HG02870 (cell line): ENCODE results near the gene UGT2B10.

Source experiments
- ATAC-seq: cut with Tn5 transposase; IDR thresholded peaks from one replicate; pipeline ENCODE4 v1.9.1; 2021; ENCODE audit warnings: mild to moderate bottlenecking, moderate library complexity; ENCODE audit not compliant: unreplicated experiment

The UGT2B10 gene

DNA sequence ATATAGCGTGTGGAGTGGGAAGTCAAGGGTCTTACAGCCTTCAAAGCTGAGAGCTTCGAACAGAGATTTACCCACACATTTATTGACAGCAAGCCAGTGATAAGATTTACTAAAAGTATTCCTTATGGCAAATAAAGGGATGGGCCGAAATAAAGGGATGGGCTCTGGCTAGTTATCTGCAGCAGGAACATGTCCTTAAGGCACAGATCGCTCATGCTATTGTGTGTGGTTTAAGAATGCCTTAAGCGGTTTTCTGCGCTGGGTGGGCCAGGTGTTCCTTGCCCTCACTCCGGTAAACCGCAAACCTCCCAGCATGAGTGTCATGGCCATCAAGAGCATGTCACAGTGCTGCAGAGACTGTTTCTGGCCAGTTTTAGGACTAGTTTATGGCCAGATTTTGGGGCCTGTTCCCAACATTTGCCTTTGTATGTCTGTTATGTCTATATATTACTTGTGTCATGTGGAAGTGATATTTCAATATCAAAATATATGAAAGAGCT lies 53.5 kb downstream of the UGT2B10 start:
- no peak for ATAC-seq

DNA sequence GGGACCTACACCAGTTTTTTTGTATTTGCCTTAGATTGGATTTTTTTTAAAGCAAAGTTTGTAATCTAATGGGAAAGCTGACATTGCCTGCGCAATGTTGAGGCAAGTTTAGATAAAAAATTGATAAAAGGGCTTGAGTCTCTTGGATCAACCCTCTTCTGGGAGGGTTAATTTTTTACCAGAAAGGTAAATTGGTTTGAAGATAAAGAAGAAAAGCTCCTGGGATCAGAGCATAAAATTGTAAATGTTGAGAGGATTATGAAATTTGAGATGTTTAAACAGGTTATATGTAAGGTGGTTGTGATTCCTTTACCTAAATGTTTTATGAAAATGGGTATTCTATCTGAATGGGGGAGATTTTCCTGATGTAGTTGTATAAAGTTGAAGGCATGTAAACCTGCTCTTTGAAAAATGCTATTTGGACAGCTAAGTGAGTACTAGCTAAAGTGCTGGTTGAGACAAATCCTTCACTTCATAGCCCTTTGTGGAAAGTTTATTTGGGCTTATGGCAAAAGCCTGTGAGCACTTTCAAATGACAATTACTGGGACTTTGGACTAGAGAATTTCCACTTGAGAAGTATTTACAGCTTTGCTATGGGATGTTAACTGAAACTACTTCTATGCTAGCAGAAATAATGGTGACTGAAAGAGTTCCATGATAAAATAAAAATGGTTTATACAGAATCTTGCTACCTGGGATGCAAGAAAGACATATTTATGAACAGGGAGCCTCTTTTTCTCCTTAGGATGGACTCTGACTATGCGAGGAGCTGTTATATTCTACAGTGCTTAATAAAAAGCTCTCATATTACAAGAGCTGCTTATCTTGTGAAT lies 56.2 kb downstream of the UGT2B10 start:
- ATAC-seq, result no peak

DNA sequence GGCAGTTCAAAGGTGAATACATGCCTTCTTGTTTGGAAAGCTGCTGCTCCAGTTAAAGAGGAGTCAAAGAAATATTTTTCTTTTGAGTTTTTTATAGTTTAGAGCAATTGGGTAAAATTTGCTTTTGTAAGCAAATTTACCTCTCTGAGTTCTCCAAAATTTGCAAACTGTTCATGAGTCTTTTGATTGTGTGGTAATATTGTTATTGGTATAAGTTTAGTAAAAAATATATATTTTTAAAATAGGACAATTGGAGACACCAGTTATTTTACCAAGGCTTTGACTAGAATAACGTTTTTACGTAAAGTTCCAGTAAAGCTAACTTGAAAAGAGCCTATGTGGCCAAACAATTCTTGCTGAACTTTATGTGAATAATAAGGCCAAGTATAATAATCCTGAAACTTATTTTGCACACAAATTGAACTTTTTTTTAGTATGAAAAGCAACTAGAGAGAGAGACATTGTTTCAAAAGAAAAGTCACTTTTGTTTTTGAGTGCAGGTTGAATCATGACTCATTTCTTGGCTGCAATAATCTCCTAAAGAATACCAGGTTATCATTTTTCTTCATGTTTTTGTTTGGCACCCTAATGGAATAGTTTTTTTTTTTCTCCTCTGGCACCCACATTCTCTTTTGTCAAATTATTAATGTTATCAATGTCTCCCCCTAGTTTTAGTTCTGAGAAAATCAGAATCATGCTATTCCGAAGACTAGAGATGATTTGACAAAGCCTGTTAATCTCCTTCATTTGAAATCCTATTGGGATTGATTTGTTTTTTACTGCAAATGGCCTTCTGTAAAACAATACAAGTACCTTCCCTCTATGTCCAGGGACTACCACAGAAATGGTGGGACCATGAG lies 57.1 kb downstream of the UGT2B10 start:
- ATAC-seq, result no peak

DNA sequence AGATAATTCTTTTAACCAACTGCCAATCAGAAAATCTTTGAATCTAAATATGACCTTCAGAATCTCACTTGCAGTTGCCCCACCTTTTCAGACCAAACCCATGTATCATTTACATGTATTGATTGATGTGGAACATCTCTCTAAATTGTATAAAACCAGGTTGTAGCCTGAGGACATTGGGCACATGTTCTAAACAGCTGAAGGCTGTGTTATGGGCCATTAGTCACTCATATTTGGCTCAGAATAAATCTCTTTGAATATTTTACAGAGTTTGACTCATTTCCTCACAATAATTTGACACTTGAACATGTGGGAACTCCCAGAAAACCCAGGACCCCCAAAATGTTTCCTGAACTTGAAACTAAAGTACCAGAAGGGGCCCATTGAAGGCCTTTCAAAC lies 58.7 kb downstream of the UGT2B10 start:
- ATAC-seq, result no peak

DNA sequence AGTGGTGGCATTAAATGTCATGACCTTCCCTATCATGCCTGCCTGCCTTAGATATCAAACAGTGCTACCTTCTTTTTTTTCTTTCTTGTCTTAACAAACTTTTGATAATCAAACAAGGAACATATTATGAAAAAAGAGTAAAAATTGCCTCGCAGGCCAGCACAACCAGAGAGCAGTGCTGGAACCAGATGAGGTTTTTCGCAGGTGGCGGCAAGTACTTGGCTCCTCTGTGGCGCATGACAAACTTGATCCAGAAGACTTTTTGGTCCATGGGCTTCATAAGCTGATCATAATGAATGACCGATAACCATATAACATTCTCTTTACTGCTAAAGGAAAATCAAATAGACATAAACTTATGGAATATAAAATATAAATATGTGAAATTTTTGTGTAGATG lies 61.8 kb downstream of the UGT2B10 start:
- no peak for ATAC-seq

DNA sequence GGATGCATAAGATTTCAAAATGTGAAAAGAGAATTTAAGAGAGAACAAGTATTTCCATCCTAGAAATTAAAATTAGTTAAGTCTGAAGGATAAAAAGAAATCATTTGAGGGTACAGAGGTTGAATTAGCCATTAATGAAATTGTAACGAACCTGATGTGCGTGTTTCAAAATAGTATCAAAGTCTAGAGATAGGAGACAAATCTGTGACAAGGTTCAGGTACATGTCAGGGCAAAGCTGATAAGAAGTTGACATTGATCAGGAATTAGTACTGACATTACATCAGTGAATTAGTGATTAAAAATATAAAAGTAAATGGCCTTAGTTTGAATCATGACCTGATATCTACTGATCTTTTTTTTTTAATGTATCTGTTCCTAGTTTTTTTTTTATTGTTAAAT lies 62.3 kb downstream of the UGT2B10 start:
- no peak for ATAC-seq
